ENCODE data around the gene MBOAT7.

Gene MBOAT7

GRCh38 chr19:54154603-54155345, 34.6 kb downstream of the MBOAT7 start:
- no peak for DNase-seq (ENCODE audit: low read depth)
- no peak overlapping the region for H3K4me3 ChIP-seq (ENCODE audit: low read length)
- TF ChIP-seq, protein P1, sequence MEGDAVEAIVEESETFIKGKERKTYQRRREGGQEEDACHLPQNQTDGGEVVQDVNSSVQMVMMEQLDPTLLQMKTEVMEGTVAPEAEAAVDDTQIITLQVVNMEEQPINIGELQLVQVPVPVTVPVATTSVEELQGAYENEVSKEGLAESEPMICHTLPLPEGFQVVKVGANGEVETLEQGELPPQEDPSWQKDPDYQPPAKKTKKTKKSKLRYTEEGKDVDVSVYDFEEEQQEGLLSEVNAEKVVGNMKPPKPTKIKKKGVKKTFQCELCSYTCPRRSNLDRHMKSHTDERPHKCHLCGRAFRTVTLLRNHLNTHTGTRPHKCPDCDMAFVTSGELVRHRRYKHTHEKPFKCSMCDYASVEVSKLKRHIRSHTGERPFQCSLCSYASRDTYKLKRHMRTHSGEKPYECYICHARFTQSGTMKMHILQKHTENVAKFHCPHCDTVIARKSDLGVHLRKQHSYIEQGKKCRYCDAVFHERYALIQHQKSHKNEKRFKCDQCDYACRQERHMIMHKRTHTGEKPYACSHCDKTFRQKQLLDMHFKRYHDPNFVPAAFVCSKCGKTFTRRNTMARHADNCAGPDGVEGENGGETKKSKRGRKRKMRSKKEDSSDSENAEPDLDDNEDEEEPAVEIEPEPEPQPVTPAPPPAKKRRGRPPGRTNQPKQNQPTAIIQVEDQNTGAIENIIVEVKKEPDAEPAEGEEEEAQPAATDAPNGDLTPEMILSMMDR (conservative IDR thresholded peaks at IDR 0.05; ENCODE audit: low read depth, low read length), result no peak

DNA sequence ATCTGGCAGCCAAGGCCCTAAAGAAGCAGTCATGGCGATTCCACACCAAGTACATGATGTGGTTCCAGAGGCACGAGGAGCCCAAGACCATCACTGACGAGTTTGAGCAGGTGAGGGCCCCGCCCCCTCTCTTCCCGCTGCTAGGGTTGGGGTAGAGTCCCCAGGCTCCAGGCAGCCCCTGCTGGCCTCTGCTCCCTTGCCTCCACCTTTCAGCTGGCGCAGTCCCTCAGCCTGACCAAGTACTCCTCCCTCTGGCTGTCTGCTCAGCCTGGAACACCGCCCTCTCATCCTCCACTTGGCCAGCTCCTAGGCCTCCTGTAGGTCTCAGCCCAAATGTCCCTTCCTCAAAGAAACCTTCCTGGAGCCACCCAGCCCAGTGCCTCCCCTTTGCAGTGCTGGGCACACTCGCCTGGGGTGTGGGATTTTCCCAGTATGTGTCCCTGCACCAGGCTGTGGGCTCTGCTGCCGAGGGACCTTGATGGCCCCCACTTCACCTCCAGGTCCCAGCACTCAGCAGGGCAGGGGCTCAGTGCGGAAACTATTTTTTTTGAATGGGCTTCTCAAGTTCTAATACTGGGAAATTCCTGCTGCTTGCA, 35.6 kb downstream of the MBOAT7 start:
- no peak for DNase-seq (ENCODE audit: low read depth)
- H3K4me3 ChIP-seq (ENCODE audit: low read length), result no peak overlapping the region
- TF ChIP-seq, protein P1 (conservative IDR thresholded peaks at IDR 0.05; ENCODE audit: low read depth, low read length), result no peak

DNA sequence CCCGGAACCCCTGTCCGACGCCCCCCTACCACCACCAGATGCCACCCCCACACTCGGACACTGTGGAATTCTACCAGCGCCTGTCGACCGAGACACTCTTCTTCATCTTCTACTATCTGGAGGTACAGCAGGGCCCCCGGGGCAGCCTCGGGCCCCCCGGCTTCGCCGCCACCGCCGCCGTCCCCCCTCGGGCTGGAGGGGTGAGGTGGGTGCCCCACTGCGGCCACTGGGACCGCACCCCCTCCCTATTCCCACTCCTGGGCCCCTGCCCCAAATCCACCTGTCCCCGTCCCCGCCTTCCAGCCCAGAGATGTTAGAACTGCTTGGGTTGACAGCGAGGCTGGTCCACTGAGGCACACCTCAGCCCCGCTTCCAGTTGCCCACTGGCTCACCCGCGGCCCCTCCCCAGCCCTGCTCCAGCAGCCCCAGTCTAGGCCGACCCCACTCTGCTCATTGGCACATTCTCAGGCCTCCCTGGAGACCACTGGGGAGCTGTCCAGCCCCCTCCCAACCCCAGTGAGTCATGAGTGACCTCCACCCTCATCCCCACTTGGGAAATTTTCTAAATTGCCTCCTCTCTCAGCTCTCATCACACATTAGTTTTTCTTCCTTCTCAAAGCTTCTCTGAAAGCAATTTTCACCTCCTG, 36.4 kb downstream of the MBOAT7 start:
- H3K4me3 ChIP-seq (ENCODE audit: low read length), result no peak overlapping the region
- TF ChIP-seq, protein P1 (conservative IDR thresholded peaks at IDR 0.05; ENCODE audit: low read depth, low read length), result no peak
- DNase-seq (ENCODE audit: low read depth), result no peak

DNA sequence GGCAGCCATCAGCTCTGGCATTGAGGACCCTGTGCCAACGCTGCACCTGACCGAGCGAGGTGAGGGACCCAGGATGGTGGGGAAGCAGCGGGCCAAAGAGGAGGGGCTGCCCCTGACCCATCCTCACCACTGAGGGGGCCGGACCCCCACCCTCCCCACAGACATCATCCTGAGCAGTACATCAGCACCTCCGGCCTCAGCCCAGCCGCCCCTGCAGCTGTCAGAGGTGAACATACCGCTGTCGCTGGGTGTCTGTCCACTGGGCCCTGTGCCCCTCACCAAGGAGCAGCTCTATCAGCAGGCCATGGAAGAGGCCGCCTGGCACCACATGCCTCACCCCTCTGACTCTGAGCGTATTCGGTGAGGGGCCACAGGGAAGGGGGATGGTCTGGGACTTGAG, 37.1 kb downstream of the MBOAT7 start:
- TF ChIP-seq, protein P1 (conservative IDR thresholded peaks at IDR 0.05; ENCODE audit: low read depth, low read length), result no peak
- H3K4me3 ChIP-seq (ENCODE audit: low read length), result no peak overlapping the region
- no peak for DNase-seq (ENCODE audit: low read depth)

DNA sequence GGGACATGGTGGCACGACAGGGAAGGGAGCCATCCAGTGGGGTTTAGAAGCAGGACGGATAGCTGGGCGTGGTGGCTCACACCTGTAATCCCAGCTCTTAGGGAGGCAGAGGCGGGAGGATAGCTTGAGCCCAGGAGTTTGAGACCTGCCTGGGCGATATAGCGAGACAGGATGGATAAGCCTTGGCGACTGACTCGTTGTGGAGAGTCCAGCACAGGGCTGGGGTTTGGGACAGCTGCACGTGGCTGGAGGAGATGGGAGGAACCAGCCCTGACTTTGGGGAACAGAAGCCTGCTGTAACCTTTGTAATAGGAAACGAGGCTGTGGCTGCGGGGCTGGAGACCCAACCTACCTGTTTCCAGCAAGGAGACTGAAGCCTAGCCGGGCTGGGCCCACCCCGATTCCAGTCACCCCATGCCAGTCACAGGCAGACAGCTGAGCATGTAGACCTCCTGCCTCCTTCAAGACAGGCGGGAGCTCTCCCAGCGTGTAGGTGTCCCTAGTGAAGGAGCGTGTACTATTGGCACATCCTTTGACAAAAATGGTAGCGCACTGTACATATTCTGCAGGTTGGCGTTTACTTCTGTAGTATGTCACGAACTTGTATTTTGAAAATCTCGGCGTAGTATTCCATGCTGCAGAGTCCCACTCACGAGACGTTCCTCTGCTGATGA, 37.9 kb downstream of the MBOAT7 start:
- no peak for DNase-seq (ENCODE audit: low read depth)
- TF ChIP-seq, protein P1 (conservative IDR thresholded peaks at IDR 0.05; ENCODE audit: low read depth, low read length), result no peak

GRCh38 chr19:54149021-54149812, 40.2 kb downstream of the MBOAT7 start:
- no peak overlapping the region for H3K4me3 ChIP-seq (ENCODE audit: low read length)
- TF ChIP-seq, protein P1 (conservative IDR thresholded peaks at IDR 0.05; ENCODE audit: low read depth, low read length), result no peak
- no peak for DNase-seq (ENCODE audit: low read depth)

More for the DNA sequence above, 37.9 kb downstream of the MBOAT7 start:
- no peak overlapping the region for H3K4me3 ChIP-seq (ENCODE audit: low read length)
